Mucosa of rectum (tissue), 2 donors: Measurements from ENCODE around the gene MTCL1.

Experiments
- H3K27ac ChIP-seq, 2 donors: one replicate each; pipeline ENCODE4 v1.7.0; 2013; ENCODE audit warnings: inconsistent platforms in 2 of 2, low read depth in 2 of 2, low read length in 2 of 2
- H3K27me3 ChIP-seq, 2 donors: one replicate each; pipeline ENCODE4 v1.7.0; 2013; ENCODE audit warnings: low read length in 2 of 2; ENCODE audit not compliant: control insufficient read depth in 2 of 2, insufficient read depth in 2 of 2
- H3K36me3 ChIP-seq, 2 donors: one replicate each; pipeline ENCODE4 v1.7.0; 2013; ENCODE audit warnings: low read length in 2 of 2; ENCODE audit not compliant: control insufficient read depth in 2 of 2, insufficient read depth in 2 of 2
- H3K4me1 ChIP-seq, 2 donors: one replicate each; pipeline ENCODE4 v1.7.0; 2013; ENCODE audit warnings: low read length in 2 of 2, mild to moderate bottlenecking in 1 of 2; ENCODE audit not compliant: control insufficient read depth in 2 of 2, insufficient read depth in 2 of 2
- H3K4me3 ChIP-seq, 2 donors: one replicate each; pipeline ENCODE4 v1.7.0; 2013; ENCODE audit warnings: low read length in 2 of 2
- H3K9ac ChIP-seq, 2 donors: one replicate each; pipeline ENCODE4 v1.7.0; 2013; ENCODE audit warnings: low read length in 2 of 2, low read depth in 1 of 2, mild to moderate bottlenecking in 1 of 2
- H3K9me3 ChIP-seq, 2 donors: one replicate each; pipeline ENCODE4 v1.7.0; 2013; ENCODE audit warnings: low read length in 2 of 2; ENCODE audit not compliant: control insufficient read depth in 2 of 2
- donor health status: healthy.
- donor health status: Normal muscosa, but diverticular disease.

MTCL1 gene

GRCh38 chr18:8806798-8807487 is 101.6 kb downstream of the MTCL1 start:
- H3K27ac ChIP-seq = no peak overlapping the region
- H3K9me3 ChIP-seq = no peaks in the 10 kb centered on the region

GRCh38 chr18:8807488-8807805 is 102.1 kb downstream of the MTCL1 start:
- Histone ChIP-seq H3K27ac (no peak overlapping the region), H3K36me3 (no peaks in the 10 kb centered on the region), H3K4me1 (no peaks in the 10 kb centered on the region), H3K27me3 (no peaks in the 10 kb centered on the region), H3K4me3 (no peak overlapping the region), H3K9ac (no peak overlapping the region), H3K9me3 (no peaks in the 10 kb centered on the region)

More at GRCh38 chr18:8806798-8807487, 101.6 kb downstream of the MTCL1 start:
- no peak overlapping the region for H3K4me3 ChIP-seq
- no peak overlapping the region for H3K9ac ChIP-seq
- no peaks in the 10 kb centered on the region for H3K36me3 ChIP-seq
- H3K4me1 ChIP-seq = no peaks in the 10 kb centered on the region
- no peaks in the 10 kb centered on the region for H3K27me3 ChIP-seq

- H3K27ac ChIP-seq = no peak overlapping the region
- H3K36me3 ChIP-seq = no peaks in the 10 kb centered on the region
- no peak overlapping the region for H3K4me3 ChIP-seq
- no peak overlapping the region for H3K9ac ChIP-seq
- H3K27me3 ChIP-seq = no peaks in the 10 kb centered on the region
- no peaks in the 10 kb centered on the region for H3K4me1 ChIP-seq
- H3K9me3 ChIP-seq = no peaks in the 10 kb centered on the region
These were observed 102.6 kb downstream of the MTCL1 start for GRCh38 chr18:8808001-8808400.

GRCh38 chr18:8809514-8809913 is 104.2 kb downstream of the MTCL1 start:
- Histone ChIP-seq H3K4me1 (no peaks in the 10 kb centered on the region), H3K9ac (no peak overlapping the region), H3K9me3 (no peaks in the 10 kb centered on the region), H3K27me3 (no peaks in the 10 kb centered on the region), H3K27ac (no peak overlapping the region), H3K36me3 (no peaks in the 10 kb centered on the region), H3K4me3 (no peak overlapping the region)

GRCh38 chr18:8810157-8810556 is 104.8 kb downstream of the MTCL1 start:
- no peaks in the 10 kb centered on the region for H3K4me1 ChIP-seq
- no peak overlapping the region for H3K4me3 ChIP-seq
- no peaks in the 10 kb centered on the region for H3K27me3 ChIP-seq
- no peak overlapping the region for H3K9ac ChIP-seq
- no peaks in the 10 kb centered on the region for H3K9me3 ChIP-seq
- no peaks in the 10 kb centered on the region for H3K36me3 ChIP-seq
- H3K27ac ChIP-seq = no peak overlapping the region

- H3K9me3 ChIP-seq = no peaks in the 10 kb centered on the region
- no peak overlapping the region for H3K9ac ChIP-seq
- H3K4me3 ChIP-seq = no peak overlapping the region
- no peaks in the 10 kb centered on the region for H3K27me3 ChIP-seq
- H3K4me1 ChIP-seq = no peaks in the 10 kb centered on the region
- no peaks in the 10 kb centered on the region for H3K36me3 ChIP-seq
- no peak overlapping the region for H3K27ac ChIP-seq
These were observed 105.8 kb downstream of the MTCL1 start for GRCh38 chr18:8811115-8811514.

- Histone ChIP-seq H3K4me1 (no peaks in the 10 kb centered on the region), H3K27me3 (no peaks in the 10 kb centered on the region), H3K27ac (no peak overlapping the region), H3K9me3 (no peaks in the 10 kb centered on the region), H3K36me3 (no peaks in the 10 kb centered on the region), H3K9ac (no peak overlapping the region), H3K4me3 (no peak overlapping the region)
These were observed 107.3 kb downstream of the MTCL1 start for GRCh38 chr18:8812631-8813030.

GRCh38 chr18:8813611-8814010 is 108.3 kb downstream of the MTCL1 start:
- Histone ChIP-seq H3K36me3 (no peaks in the 10 kb centered on the region), H3K27me3 (no peaks in the 10 kb centered on the region), H3K4me3 (no peak overlapping the region), H3K4me1 (no peaks in the 10 kb centered on the region), H3K9ac (no peak overlapping the region), H3K9me3 (no peaks in the 10 kb centered on the region), H3K27ac (no peak overlapping the region)

GRCh38 chr18:8814206-8814605 is 108.8 kb downstream of the MTCL1 start:
- H3K27me3 ChIP-seq = no peaks in the 10 kb centered on the region
- no peaks in the 10 kb centered on the region for H3K9me3 ChIP-seq
- H3K36me3 ChIP-seq = no peaks in the 10 kb centered on the region
- no peaks in the 10 kb centered on the region for H3K4me1 ChIP-seq
- no peak overlapping the region for H3K4me3 ChIP-seq
- H3K27ac ChIP-seq = no peak overlapping the region
- no peak overlapping the region for H3K9ac ChIP-seq

GRCh38 chr18:8816220-8816619 is 110.9 kb downstream of the MTCL1 start:
- H3K4me1 ChIP-seq = no peaks in the 10 kb centered on the region
- no peak overlapping the region for H3K27ac ChIP-seq
- H3K27me3 ChIP-seq = no peaks in the 10 kb centered on the region
- H3K9me3 ChIP-seq = no peaks in the 10 kb centered on the region
- H3K4me3 ChIP-seq = no peak overlapping the region
- H3K9ac ChIP-seq = no peak overlapping the region
- no peaks in the 10 kb centered on the region for H3K36me3 ChIP-seq

GRCh38 chr18:8816816-8817215 is 111.5 kb downstream of the MTCL1 start:
- H3K4me3 ChIP-seq = no peak overlapping the region
- H3K27ac ChIP-seq = no peak overlapping the region
- H3K27me3 ChIP-seq = no peaks in the 10 kb centered on the region
- no peaks in the 10 kb centered on the region for H3K9me3 ChIP-seq
- no peaks in the 10 kb centered on the region for H3K4me1 ChIP-seq
- H3K36me3 ChIP-seq = no peaks in the 10 kb centered on the region
- H3K9ac ChIP-seq = no peak overlapping the region
